SK-N-SH treated with all-trans-retinoic acid at 6 μM for 48 hours (cell line): ENCODE data around the gene DISP3.

Experiments used
- ATAC-seq: fragments of 200-7000 bp; cut with Tn5 transposase; 3 replicates; pipeline ENCODE4 v1.9.1; 2020; ENCODE audit warnings: mild to moderate bottlenecking, moderate library complexity
- ARNTL ChIP-seq: fragments of 450-650 bp; formaldehyde crosslinking; IDR thresholded peaks from 2 replicates; pipeline ENCODE4 v1.5.0; 2020; ENCODE audit warnings: low read depth, mild to moderate bottlenecking, moderate library complexity, borderline replicate concordance
- BACH2 ChIP-seq: fragments of 250-450 bp; sonication (Bioruptor Pico); IDR thresholded peaks from 2 replicates; pipeline ENCODE4 v1.9.0; 2021; ENCODE audit warnings: mild to moderate bottlenecking, borderline replicate concordance
- CREB5 ChIP-seq: fragments of 250-450 bp; sonication (Bioruptor Pico); IDR thresholded peaks from 2 replicates; pipeline ENCODE4 v1.5.1; 2020; ENCODE audit warnings: low read depth, mild to moderate bottlenecking, moderate library complexity
- ESRRG ChIP-seq: fragments of 250-450 bp; sonication (Bioruptor Pico); IDR thresholded peaks from 2 replicates; pipeline ENCODE4 v1.6.1; 2021; ENCODE audit warnings: mild to moderate bottlenecking
- GLIS3 ChIP-seq: fragments of 250-450 bp; sonication (Bioruptor Pico); IDR thresholded peaks from 2 replicates; pipeline ENCODE4 v1.5.0; 2020; ENCODE audit warnings: mild to moderate bottlenecking, moderate library complexity
- ISL1 ChIP-seq: fragments of 250-450 bp; sonication (Bioruptor Pico); IDR thresholded peaks from 2 replicates; pipeline ENCODE4 v2.1.2; 2022; ENCODE audit warnings: mild to moderate bottlenecking, moderate library complexity
- OSR1 ChIP-seq: fragments of 250-450 bp; sonication (Bioruptor Pico); IDR thresholded peaks from 2 replicates; pipeline ENCODE4 v1.8.0; 2022; ENCODE audit warnings: moderate library complexity, mild to moderate bottlenecking, inconsistent platforms
- PPARA ChIP-seq: fragments of 250-450 bp; sonication (Bioruptor Pico); IDR thresholded peaks from 2 replicates; pipeline ENCODE4 v1.5.0; 2020; ENCODE audit warnings: mild to moderate bottlenecking, borderline replicate concordance
- RARB ChIP-seq: fragments of 250-450 bp; sonication (Bioruptor Pico); IDR thresholded peaks from 2 replicates; pipeline ENCODE4 v1.8.0; 2021; ENCODE audit warnings: mild to moderate bottlenecking, moderate library complexity
- SNAI2 ChIP-seq: fragments of 250-450 bp; sonication (Bioruptor Pico); IDR thresholded peaks from 2 replicates; pipeline ENCODE4 v1.5.0; 2020; ENCODE audit warnings: mild to moderate bottlenecking, moderate library complexity
- TOX ChIP-seq: fragments of 250-450 bp; sonication (Bioruptor Pico); IDR thresholded peaks from 2 replicates; pipeline ENCODE4 v1.8.0; 2021; ENCODE audit warnings: mild to moderate bottlenecking, moderate library complexity, borderline replicate concordance
- ZC3H10 ChIP-seq: fragments of 250-450 bp; sonication (Bioruptor Pico); IDR thresholded peaks from 2 replicates; pipeline ENCODE4 v1.5.1; 2021; ENCODE audit warnings: mild to moderate bottlenecking, moderate library complexity
- ZFP3 ChIP-seq: fragments of 250-450 bp; sonication (Bioruptor Pico); IDR thresholded peaks from 2 replicates; pipeline ENCODE4 v1.5.0; 2020; ENCODE audit warnings: mild to moderate bottlenecking, moderate library complexity
- ZFP30 ChIP-seq: fragments of 450-650 bp; formaldehyde crosslinking; IDR thresholded peaks from 2 replicates; pipeline ENCODE4 v1.5.0; 2022; ENCODE audit warnings: mild to moderate bottlenecking, moderate library complexity
- ZNF70 ChIP-seq: fragments of 450-650 bp; formaldehyde crosslinking; IDR thresholded peaks from 2 replicates; pipeline ENCODE4 v1.5.0; 2020; ENCODE audit warnings: mild to moderate bottlenecking, moderate library complexity
- ZNF8 ChIP-seq: fragments of 450-650 bp; formaldehyde crosslinking; IDR thresholded peaks from 2 replicates; pipeline ENCODE4 v1.5.0; 2020; ENCODE audit warnings: mild to moderate bottlenecking, moderate library complexity
- TF ChIP-seq, protein P1 (sequence below): fragments of 250-450 bp; sonication (Bioruptor Pico); IDR thresholded peaks from 2 replicates; pipeline ENCODE4 v1.8.0; 2020; ENCODE audit warnings: mild to moderate bottlenecking, moderate library complexity, borderline replicate concordance
- TF ChIP-seq, protein P2 (sequence below): fragments of 250-450 bp; sonication (Bioruptor Pico); IDR thresholded peaks from 2 replicates; pipeline ENCODE4 v1.8.0; 2021; ENCODE audit warnings: low read depth, mild to moderate bottlenecking, moderate library complexity, borderline replicate concordance
- TF ChIP-seq, protein P3 (sequence below): fragments of 250-450 bp; sonication (Bioruptor Pico); IDR thresholded peaks from 2 replicates; pipeline ENCODE4 v1.5.1; 2021; ENCODE audit warnings: mild to moderate bottlenecking, moderate library complexity

Gene DISP3

DNA sequence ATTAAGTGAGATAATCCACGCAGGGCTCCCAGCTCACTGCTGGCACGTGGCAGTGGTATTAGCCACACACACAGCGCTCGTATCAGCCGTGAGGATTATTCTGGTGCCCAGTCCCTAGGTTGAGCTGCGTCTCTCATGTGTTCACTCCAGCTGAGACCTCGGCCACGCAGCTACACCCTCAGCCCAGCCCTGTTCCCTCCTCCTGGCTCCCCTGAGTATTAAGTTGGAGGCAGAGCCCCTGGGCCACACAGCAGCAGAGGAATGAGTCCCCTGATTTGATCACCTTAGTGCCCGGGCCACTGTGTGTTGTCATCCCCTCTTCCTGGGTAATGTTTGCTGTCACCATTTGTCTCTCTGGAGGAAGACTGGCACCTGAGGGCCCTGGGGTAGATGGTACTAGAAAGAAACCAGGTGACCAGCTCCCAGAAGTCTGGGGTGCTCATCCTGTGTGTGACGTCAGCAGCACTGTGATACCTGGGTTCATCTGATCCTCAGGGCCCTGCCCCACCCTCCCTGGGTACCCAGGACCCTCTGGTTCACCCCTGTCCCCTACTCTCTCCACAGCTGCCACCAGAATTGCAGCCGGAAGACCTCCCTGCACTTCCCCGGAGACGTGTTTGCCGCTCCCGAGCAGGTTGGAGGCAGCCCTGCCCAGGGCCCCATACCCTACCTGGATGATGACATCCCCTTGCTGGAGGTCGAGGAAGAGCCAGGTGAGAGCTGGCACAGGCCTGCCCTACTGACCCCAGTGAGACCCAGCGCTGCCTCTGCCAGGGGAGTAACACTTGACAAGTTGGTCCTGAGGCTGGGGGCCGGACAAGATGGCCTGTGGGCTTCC is 40.1 kb downstream of the DISP3 start (continued):
- TF ChIP-seq, protein P1, sequence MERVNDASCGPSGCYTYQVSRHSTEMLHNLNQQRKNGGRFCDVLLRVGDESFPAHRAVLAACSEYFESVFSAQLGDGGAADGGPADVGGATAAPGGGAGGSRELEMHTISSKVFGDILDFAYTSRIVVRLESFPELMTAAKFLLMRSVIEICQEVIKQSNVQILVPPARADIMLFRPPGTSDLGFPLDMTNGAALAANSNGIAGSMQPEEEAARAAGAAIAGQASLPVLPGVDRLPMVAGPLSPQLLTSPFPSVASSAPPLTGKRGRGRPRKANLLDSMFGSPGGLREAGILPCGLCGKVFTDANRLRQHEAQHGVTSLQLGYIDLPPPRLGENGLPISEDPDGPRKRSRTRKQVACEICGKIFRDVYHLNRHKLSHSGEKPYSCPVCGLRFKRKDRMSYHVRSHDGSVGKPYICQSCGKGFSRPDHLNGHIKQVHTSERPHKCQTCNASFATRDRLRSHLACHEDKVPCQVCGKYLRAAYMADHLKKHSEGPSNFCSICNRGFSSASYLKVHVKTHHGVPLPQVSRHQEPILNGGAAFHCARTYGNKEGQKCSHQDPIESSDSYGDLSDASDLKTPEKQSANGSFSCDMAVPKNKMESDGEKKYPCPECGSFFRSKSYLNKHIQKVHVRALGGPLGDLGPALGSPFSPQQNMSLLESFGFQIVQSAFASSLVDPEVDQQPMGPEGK (CRISPR knock-in tag) = no peak
- TF ChIP-seq ZFP3 (CRISPR knock-in tag) (no peak), OSR1 (CRISPR knock-in tag) (no peak), ARNTL (CRISPR knock-in tag) (no peak), BACH2 (CRISPR knock-in tag) (no peak), ISL1 (no peak)
- TF ChIP-seq, protein P2, sequence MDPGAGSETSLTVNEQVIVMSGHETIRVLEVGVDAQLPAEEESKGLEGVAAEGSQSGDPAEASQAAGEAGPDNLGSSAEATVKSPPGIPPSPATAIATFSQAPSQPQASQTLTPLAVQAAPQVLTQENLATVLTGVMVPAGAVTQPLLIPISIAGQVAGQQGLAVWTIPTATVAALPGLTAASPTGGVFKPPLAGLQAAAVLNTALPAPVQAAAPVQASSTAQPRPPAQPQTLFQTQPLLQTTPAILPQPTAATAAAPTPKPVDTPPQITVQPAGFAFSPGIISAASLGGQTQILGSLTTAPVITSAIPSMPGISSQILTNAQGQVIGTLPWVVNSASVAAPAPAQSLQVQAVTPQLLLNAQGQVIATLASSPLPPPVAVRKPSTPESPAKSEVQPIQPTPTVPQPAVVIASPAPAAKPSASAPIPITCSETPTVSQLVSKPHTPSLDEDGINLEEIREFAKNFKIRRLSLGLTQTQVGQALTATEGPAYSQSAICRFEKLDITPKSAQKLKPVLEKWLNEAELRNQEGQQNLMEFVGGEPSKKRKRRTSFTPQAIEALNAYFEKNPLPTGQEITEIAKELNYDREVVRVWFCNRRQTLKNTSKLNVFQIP = no peak

- no peak for TF ChIP-seq ISL1
- TF ChIP-seq ARNTL (CRISPR knock-in tag) = no peak
- no peak for TF ChIP-seq OSR1 (CRISPR knock-in tag)
- TF ChIP-seq, all 23 proteins: peak for 0
- no peak for ATAC-seq
Observed at GRCh38 chr1:11519629-11520031, 40.7 kb downstream of the DISP3 start.

GRCh38 chr1:11520531-11521233 is 41.7 kb downstream of the DISP3 start:
- TF ChIP-seq ESRRG (CRISPR knock-in tag) = no peak
- TF ChIP-seq ISL1 = no peak
- TF ChIP-seq ZC3H10 (CRISPR knock-in tag) = no peak
- no peak for TF ChIP-seq RARB
- no peak for TF ChIP-seq TOX (CRISPR knock-in tag)
- no peak for TF ChIP-seq BACH2 (CRISPR knock-in tag)
- no peak for TF ChIP-seq SNAI2 (CRISPR knock-in tag)
- TF ChIP-seq CREB5 (CRISPR knock-in tag) = no peak
- TF ChIP-seq, protein P2 = no peak
- no peak for TF ChIP-seq ZNF70 (CRISPR knock-in tag)
- no peak for TF ChIP-seq ZFP30 (CRISPR knock-in tag)
- no peak for TF ChIP-seq PPARA
- TF ChIP-seq, protein P3, sequence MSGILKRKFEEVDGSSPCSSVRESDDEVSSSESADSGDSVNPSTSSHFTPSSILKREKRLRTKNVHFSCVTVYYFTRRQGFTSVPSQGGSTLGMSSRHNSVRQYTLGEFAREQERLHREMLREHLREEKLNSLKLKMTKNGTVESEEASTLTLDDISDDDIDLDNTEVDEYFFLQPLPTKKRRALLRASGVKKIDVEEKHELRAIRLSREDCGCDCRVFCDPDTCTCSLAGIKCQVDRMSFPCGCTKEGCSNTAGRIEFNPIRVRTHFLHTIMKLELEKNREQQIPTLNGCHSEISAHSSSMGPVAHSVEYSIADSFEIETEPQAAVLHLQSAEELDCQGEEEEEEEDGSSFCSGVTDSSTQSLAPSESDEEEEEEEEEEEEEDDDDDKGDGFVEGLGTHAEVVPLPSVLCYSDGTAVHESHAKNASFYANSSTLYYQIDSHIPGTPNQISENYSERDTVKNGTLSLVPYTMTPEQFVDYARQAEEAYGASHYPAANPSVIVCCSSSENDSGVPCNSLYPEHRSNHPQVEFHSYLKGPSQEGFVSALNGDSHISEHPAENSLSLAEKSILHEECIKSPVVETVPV (CRISPR knock-in tag) = no peak
- TF ChIP-seq, all 23 proteins: peak for 0
- no peak for ATAC-seq

GRCh38 chr1:11521582-11522399 is 42.8 kb downstream of the DISP3 start:
- ATAC-seq = no peak
- TF ChIP-seq ZFP3 (CRISPR knock-in tag) = no peak
- TF ChIP-seq ZNF8 (CRISPR knock-in tag) = no peak
- TF ChIP-seq ARNTL (CRISPR knock-in tag) = no peak
- TF ChIP-seq, protein P3 (CRISPR knock-in tag) = no peak
- TF ChIP-seq ZNF70 (CRISPR knock-in tag) = no peak
- no peak for TF ChIP-seq PPARA
- no peak for TF ChIP-seq GLIS3 (CRISPR knock-in tag)
- no peak for TF ChIP-seq CREB5 (CRISPR knock-in tag)
- TF ChIP-seq, protein P2 = no peak
- TF ChIP-seq ESRRG (CRISPR knock-in tag) = no peak
- no peak for TF ChIP-seq RARB
